ENCODE measurements around the gene B3GNT2.

B3GNT2 gene

GRCh38 chr2:62207491-62207890 lies 11.6 kb downstream of the B3GNT2 start:
- peaks cover 84% of the 10 kb centered on the region for H3K36me3 ChIP-seq (ENCODE audit: insufficient read depth, low read length)
- peak overlapping the region; percentile 95 for H3K9ac ChIP-seq (ENCODE audit: low read depth, low read length, poor library complexity, severe bottlenecking)
- H3F3A ChIP-seq (ENCODE audit: low read depth): no peaks in the 10 kb centered on the region
- no peaks in the 10 kb centered on the region for H3K27me3 ChIP-seq (ENCODE audit: insufficient read depth, low read length, poor library complexity, severe bottlenecking)
- H3K79me2 ChIP-seq (ENCODE audit: insufficient read depth, low read length): peaks cover 100% of the 10 kb centered on the region
- peak overlapping the region; percentile 88 for H3K4me2 ChIP-seq (ENCODE audit: low read depth, low read length, poor library complexity, severe bottlenecking)
- no peaks in the 10 kb centered on the region for H3K9me3 ChIP-seq (ENCODE audit: insufficient read depth, low read depth, low read length)
- peaks cover 93% of the 10 kb centered on the region for H3K4me1 ChIP-seq (ENCODE audit: insufficient read depth, low read length, poor library complexity, severe bottlenecking)
- peaks cover 100% of the 10 kb centered on the region for H4K20me1 ChIP-seq (ENCODE audit: insufficient read depth, low read length, poor library complexity, severe bottlenecking)
- H3K4me3 ChIP-seq (ENCODE audit: low read length, poor library complexity, severe bottlenecking): peak overlapping the region; percentile 86
- H3K9me2 ChIP-seq (replicated peaks; ENCODE audit: low read depth, low read length): no peaks in the 10 kb centered on the region
- TF ChIP-seq EZH2phosphoT487 (IDR thresholded peaks at IDR 0.05; ENCODE audit: borderline replicate concordance): no peak
- no peak for TF ChIP-seq CTCF (conservative IDR thresholded peaks at IDR 0.05; ENCODE audit: low read length)
- H2AFZ ChIP-seq (ENCODE audit: low read length): no peak overlapping the region

GRCh38 chr2:62208074-62208757 lies 12.3 kb downstream of the B3GNT2 start:
- Histone ChIP-seq H3K36me3 (ENCODE audit: insufficient read depth, low read length) (peaks cover 85% of the 10 kb centered on the region), H3K4me3 (ENCODE audit: low read length, poor library complexity, severe bottlenecking) (peak overlapping the region; percentile 86), H3K4me2 (ENCODE audit: low read depth, low read length, poor library complexity, severe bottlenecking) (peak overlapping the region; percentile 88), H3F3A (ENCODE audit: low read depth) (no peaks in the 10 kb centered on the region), H3K27me3 (ENCODE audit: insufficient read depth, low read length, poor library complexity, severe bottlenecking) (no peaks in the 10 kb centered on the region), H3K79me2 (ENCODE audit: insufficient read depth, low read length) (peaks cover 100% of the 10 kb centered on the region), H4K20me1 (ENCODE audit: insufficient read depth, low read length, poor library complexity, severe bottlenecking) (peaks cover 100% of the 10 kb centered on the region), H3K9me2 (replicated peaks; ENCODE audit: low read depth, low read length) (no peaks in the 10 kb centered on the region), H3K9ac (ENCODE audit: low read depth, low read length, poor library complexity, severe bottlenecking) (peak overlapping the region; percentile 95), H2AFZ (ENCODE audit: low read length) (no peak overlapping the region), H3K9me3 (ENCODE audit: insufficient read depth, low read depth, low read length) (no peaks in the 10 kb centered on the region), H3K4me1 (ENCODE audit: insufficient read depth, low read length, poor library complexity, severe bottlenecking) (peaks cover 93% of the 10 kb centered on the region)
- no peak for TF ChIP-seq CTCF (conservative IDR thresholded peaks at IDR 0.05; ENCODE audit: low read length)
- no peak for TF ChIP-seq EZH2phosphoT487 (IDR thresholded peaks at IDR 0.05; ENCODE audit: borderline replicate concordance)

- Histone ChIP-seq H2AFZ (ENCODE audit: low read length) (no peak overlapping the region), H3K27me3 (ENCODE audit: insufficient read depth, low read length, poor library complexity, severe bottlenecking) (no peaks in the 10 kb centered on the region), H3K4me2 (ENCODE audit: low read depth, low read length, poor library complexity, severe bottlenecking) (peak overlapping the region; percentile 88), H3F3A (ENCODE audit: low read depth) (no peaks in the 10 kb centered on the region), H3K4me1 (ENCODE audit: insufficient read depth, low read length, poor library complexity, severe bottlenecking) (peaks cover 94% of the 10 kb centered on the region), H3K79me2 (ENCODE audit: insufficient read depth, low read length) (peaks cover 100% of the 10 kb centered on the region), H3K9ac (ENCODE audit: low read depth, low read length, poor library complexity, severe bottlenecking) (peak overlapping the region; percentile 95), H3K9me2 (replicated peaks; ENCODE audit: low read depth, low read length) (no peaks in the 10 kb centered on the region), H3K4me3 (ENCODE audit: low read length, poor library complexity, severe bottlenecking) (peak overlapping the region; percentile 86), H3K9me3 (ENCODE audit: insufficient read depth, low read depth, low read length) (no peaks in the 10 kb centered on the region), H4K20me1 (ENCODE audit: insufficient read depth, low read length, poor library complexity, severe bottlenecking) (peaks cover 100% of the 10 kb centered on the region), H3K36me3 (ENCODE audit: insufficient read depth, low read length) (peaks cover 90% of the 10 kb centered on the region)
- no peak for TF ChIP-seq CTCF (conservative IDR thresholded peaks at IDR 0.05; ENCODE audit: low read length)
- TF ChIP-seq EZH2phosphoT487 (IDR thresholded peaks at IDR 0.05; ENCODE audit: borderline replicate concordance): no peak
Measured at GRCh38 chr2:62208758-62209114, 12.8 kb downstream of the B3GNT2 start.

Measured in Loucy (cell line).